ENCODE measurements around the gene ADAT2.

ADAT2 gene

GRCh38 chr6:143486752-143487151 is 36.3 kb upstream of the ADAT2 start:
- no peak for ATAC-seq
- TF ChIP-seq ISL1 (CRISPR knock-in tag; IDR thresholded peaks at IDR 0.05): no peak
- no peak for TF ChIP-seq PATZ1 (CRISPR knock-in tag; IDR thresholded peaks at IDR 0.05; ENCODE audit: borderline replicate concordance)
- TF ChIP-seq CREB5 (CRISPR knock-in tag; IDR thresholded peaks at IDR 0.05; ENCODE audit: low read depth): no peak
- TF ChIP-seq RARB (CRISPR knock-in tag; IDR thresholded peaks at IDR 0.05): no peak
- no peak for TF ChIP-seq ARNTL (CRISPR knock-in tag; IDR thresholded peaks at IDR 0.05; ENCODE audit: borderline replicate concordance, low read depth)
- TF ChIP-seq POU6F1 (CRISPR knock-in tag; IDR thresholded peaks at IDR 0.05; ENCODE audit: borderline replicate concordance, low read depth): no peak
- TF ChIP-seq ZNF565 (CRISPR knock-in tag; conservative IDR thresholded peaks at IDR 0.05; ENCODE audit: low read depth): no peak
- no peak for TF ChIP-seq ZNF8 (CRISPR knock-in tag; IDR thresholded peaks at IDR 0.05)
- no peak for TF ChIP-seq TSHZ2 (CRISPR knock-in tag; IDR thresholded peaks at IDR 0.05)
- TF ChIP-seq CSRNP3 (CRISPR knock-in tag; IDR thresholded peaks at IDR 0.05): no peak
- no peak for TF ChIP-seq ZNF70 (CRISPR knock-in tag; IDR thresholded peaks at IDR 0.05)
- TF ChIP-seq ZFP3 (CRISPR knock-in tag; IDR thresholded peaks at IDR 0.05): no peak
- TF ChIP-seq ZFP30 (CRISPR knock-in tag; IDR thresholded peaks at IDR 0.05): no peak
- no peak for TF ChIP-seq TCF4 (CRISPR knock-in tag; IDR thresholded peaks at IDR 0.05; ENCODE audit: borderline replicate concordance)
- TF ChIP-seq OSR1 (CRISPR knock-in tag; IDR thresholded peaks at IDR 0.05): no peak
- TF ChIP-seq TOX (CRISPR knock-in tag; IDR thresholded peaks at IDR 0.05; ENCODE audit: borderline replicate concordance): no peak
- no peak for TF ChIP-seq SNAI2 (CRISPR knock-in tag; IDR thresholded peaks at IDR 0.05)

- ATAC-seq: no peak
- no peak for TF ChIP-seq TCF4 (CRISPR knock-in tag; IDR thresholded peaks at IDR 0.05; ENCODE audit: borderline replicate concordance)
These were observed 35.5 kb upstream of the ADAT2 start for GRCh38 chr6:143485967-143486366.

GRCh38 chr6:143482593-143482992 is 32.1 kb upstream of the ADAT2 start:
- TF ChIP-seq OSR1 (CRISPR knock-in tag; IDR thresholded peaks at IDR 0.05): no peak
- TF ChIP-seq CSRNP3 (CRISPR knock-in tag; IDR thresholded peaks at IDR 0.05): no peak
- TF ChIP-seq TSHZ2 (CRISPR knock-in tag; IDR thresholded peaks at IDR 0.05): no peak
- TF ChIP-seq CREB5 (CRISPR knock-in tag; IDR thresholded peaks at IDR 0.05; ENCODE audit: low read depth): no peak
- no peak for TF ChIP-seq CSDC2 (CRISPR knock-in tag; IDR thresholded peaks at IDR 0.05)
- ATAC-seq: no peak
